ENCODE results near the gene AKT3.
A peak's percentile ranks its signal among the peaks of the same experiment; 100 is the strongest.

Gene AKT3

GRCh38 chr1:243731974-243732625, 117.9 kb downstream of the AKT3 start:
- no peak overlapping the region for H2BK15ac ChIP-seq (ENCODE audit: low read length)
- H3K9me3 ChIP-seq (replicated peaks in 1 of 2; ENCODE audit: control insufficient read depth in 2 of 2, insufficient read depth in 1 of 2, low read depth in 1 of 2, low read length in 2 of 2), result peaks cover 4 to 9% of the 10 kb centered on the region in 2 donors
- no CpG with 5 or more reads among the region's 5 CpGs for WGBS, 2 donors (ENCODE audit: extremely low coverage in 2 of 2, insufficient read length in 2 of 2, insufficient replicate concordance in 1 of 2)
- H3K4me3 ChIP-seq (ENCODE audit: low read length in 2 of 2), result no peak overlapping the region
- no peak overlapping the region for H2BK5ac ChIP-seq (ENCODE audit: low read length)
- H2AK5ac ChIP-seq (ENCODE audit: low read depth, low read length), result no peak overlapping the region
- no peak overlapping the region for H3K4ac ChIP-seq (ENCODE audit: low read length)
- H2BK120ac ChIP-seq (ENCODE audit: low read depth, low read length), result no peak overlapping the region
- H2AFZ ChIP-seq (ENCODE audit: low read length), result no peak overlapping the region
- no peak overlapping the region for H3K14ac ChIP-seq (ENCODE audit: low read length)
- no peak overlapping the region for H3K4me2 ChIP-seq (ENCODE audit: insufficient read depth, low read length, poor library complexity, severe bottlenecking)
- peaks cover 7 to 9% of the 10 kb centered on the region in 2 donors for H3K4me1 ChIP-seq (ENCODE audit: control insufficient read depth in 2 of 2, insufficient read depth in 1 of 2, low read depth in 1 of 2, low read length in 2 of 2)
- H4K91ac ChIP-seq (ENCODE audit: low read depth, low read length, poor library complexity), result no peak overlapping the region
- H3K36me3 ChIP-seq (replicated peaks in 1 of 2; ENCODE audit: control insufficient read depth in 2 of 2, insufficient read depth in 2 of 2, low read length in 2 of 2), result no peaks in the 10 kb centered on the region
- no peak overlapping the region for H3K23ac ChIP-seq (ENCODE audit: low read depth, low read length, poor library complexity)
- H4K8ac ChIP-seq (ENCODE audit: low read depth, low read length), result no peak overlapping the region
- no peak overlapping the region for H2BK12ac ChIP-seq (ENCODE audit: low read length)
- no peak overlapping the region for H3K9ac ChIP-seq (ENCODE audit: low read depth, low read length, poor library complexity)
- no peak overlapping the region for H3K27ac ChIP-seq (replicated peaks; ENCODE audit: low read length)
- peaks cover 5% of the 10 kb centered on the region for H3K79me1 ChIP-seq (ENCODE audit: low read depth, low read length)
- no peak for DNase-seq (ENCODE audit: low spot score)
- no peaks in the 10 kb centered on the region for H3K27me3 ChIP-seq (ENCODE audit: control insufficient read depth in 3 of 3, insufficient read depth in 3 of 3, low read depth in 1 of 3, low read length in 3 of 3)
- H3K18ac ChIP-seq (ENCODE audit: low read length), result no peak overlapping the region

- Histone ChIP-seq H3K18ac (ENCODE audit: low read length) (no peak overlapping the region), H3K4ac (ENCODE audit: low read length) (no peak overlapping the region), H3K36me3 (replicated peaks in 1 of 2; ENCODE audit: control insufficient read depth in 2 of 2, insufficient read depth in 2 of 2, low read length in 2 of 2) (no peaks in the 10 kb centered on the region), H2AK5ac (ENCODE audit: low read depth, low read length) (no peak overlapping the region), H3K27me3 (ENCODE audit: control insufficient read depth in 3 of 3, insufficient read depth in 3 of 3, low read depth in 1 of 3, low read length in 3 of 3) (no peaks in the 10 kb centered on the region), H3K4me2 (ENCODE audit: insufficient read depth, low read length, poor library complexity, severe bottlenecking) (no peak overlapping the region), H3K9ac (ENCODE audit: low read depth, low read length, poor library complexity) (no peak overlapping the region), H3K9me3 (replicated peaks in 1 of 2; ENCODE audit: control insufficient read depth in 2 of 2, insufficient read depth in 1 of 2, low read depth in 1 of 2, low read length in 2 of 2) (peaks cover 4 to 9% of the 10 kb centered on the region in 2 donors), H4K91ac (ENCODE audit: low read depth, low read length, poor library complexity) (no peak overlapping the region), H2BK5ac (ENCODE audit: low read length) (no peak overlapping the region), H2BK12ac (ENCODE audit: low read length) (no peak overlapping the region), H3K27ac (replicated peaks; ENCODE audit: low read length) (no peak overlapping the region), H3K79me1 (ENCODE audit: low read depth, low read length) (peaks cover 5% of the 10 kb centered on the region), H3K23ac (ENCODE audit: low read depth, low read length, poor library complexity) (no peak overlapping the region), H3K4me3 (ENCODE audit: low read length in 2 of 2) (no peak overlapping the region), H2BK120ac (ENCODE audit: low read depth, low read length) (no peak overlapping the region), H3K14ac (ENCODE audit: low read length) (no peak overlapping the region), H4K8ac (ENCODE audit: low read depth, low read length) (no peak overlapping the region), H2AFZ (ENCODE audit: low read length) (no peak overlapping the region), H3K4me1 (ENCODE audit: control insufficient read depth in 2 of 2, insufficient read depth in 1 of 2, low read depth in 1 of 2, low read length in 2 of 2) (peaks cover 2 to 7% of the 10 kb centered on the region in 2 donors), H2BK15ac (ENCODE audit: low read length) (no peak overlapping the region)
- no CpG with 5 or more reads among the region's 3 CpGs for whole genome bisulfite sequencing, 2 donors (ENCODE audit: extremely low coverage in 2 of 2, insufficient read length in 2 of 2, insufficient replicate concordance in 1 of 2)
- DNase-seq (ENCODE audit: low spot score), result no peak
Measured at GRCh38 chr1:243731301-243731891, 118.6 kb downstream of the AKT3 start.

- Histone ChIP-seq H3K27ac (replicated peaks; ENCODE audit: low read length) (no peak overlapping the region), H3K9me3 (replicated peaks in 1 of 2; ENCODE audit: control insufficient read depth in 2 of 2, insufficient read depth in 1 of 2, low read depth in 1 of 2, low read length in 2 of 2) (peaks cover 4 to 9% of the 10 kb centered on the region in 2 donors), H3K18ac (ENCODE audit: low read length) (peak overlapping the region; percentile 87), H2AFZ (ENCODE audit: low read length) (no peak overlapping the region), H3K27me3 (ENCODE audit: control insufficient read depth in 3 of 3, insufficient read depth in 3 of 3, low read depth in 1 of 3, low read length in 3 of 3) (no peaks in the 10 kb centered on the region), H3K4ac (ENCODE audit: low read length) (no peak overlapping the region), H3K36me3 (replicated peaks in 1 of 2; ENCODE audit: control insufficient read depth in 2 of 2, insufficient read depth in 2 of 2, low read length in 2 of 2) (no peaks in the 10 kb centered on the region), H3K4me3 (ENCODE audit: low read length in 2 of 2) (peak overlapping the region in 1 of 2 donors; percentile 7), H4K8ac (ENCODE audit: low read depth, low read length) (peak overlapping the region; percentile 53), H2BK15ac (ENCODE audit: low read length) (peak overlapping the region; percentile 64), H4K91ac (ENCODE audit: low read depth, low read length, poor library complexity) (peak overlapping the region; percentile 86), H3K4me1 (ENCODE audit: control insufficient read depth in 2 of 2, insufficient read depth in 1 of 2, low read depth in 1 of 2, low read length in 2 of 2) (peaks cover 0 to 7% of the 10 kb centered on the region in 2 donors), H2BK120ac (ENCODE audit: low read depth, low read length) (no peak overlapping the region), H3K79me1 (ENCODE audit: low read depth, low read length) (peaks cover 5% of the 10 kb centered on the region), H3K9ac (ENCODE audit: low read depth, low read length, poor library complexity) (no peak overlapping the region), H3K14ac (ENCODE audit: low read length) (no peak overlapping the region), H3K4me2 (ENCODE audit: insufficient read depth, low read length, poor library complexity, severe bottlenecking) (no peak overlapping the region), H3K23ac (ENCODE audit: low read depth, low read length, poor library complexity) (peak overlapping the region; percentile 65), H2AK5ac (ENCODE audit: low read depth, low read length) (peak overlapping the region; percentile 97), H2BK12ac (ENCODE audit: low read length) (peak overlapping the region; percentile 58), H2BK5ac (ENCODE audit: low read length) (peak overlapping the region; percentile 30)
- no CpG with 5 or more reads among the region's 23 CpGs for WGBS, 2 donors (ENCODE audit: extremely low coverage in 2 of 2, insufficient read length in 2 of 2, insufficient replicate concordance in 1 of 2)
- DNase-seq (ENCODE audit: low spot score), result no peak
Measured at GRCh38 chr1:243730487-243731150, 119.4 kb downstream of the AKT3 start.

GRCh38 chr1:243729956-243730355, 120.1 kb downstream of the AKT3 start:
- Histone ChIP-seq H3K9ac (ENCODE audit: low read depth, low read length, poor library complexity) (no peak overlapping the region), H2BK12ac (ENCODE audit: low read length) (no peak overlapping the region), H3K18ac (ENCODE audit: low read length) (peak overlapping the region; percentile 87), H3K27me3 (ENCODE audit: control insufficient read depth in 3 of 3, insufficient read depth in 3 of 3, low read depth in 1 of 3, low read length in 3 of 3) (no peaks in the 10 kb centered on the region), H3K14ac (ENCODE audit: low read length) (no peak overlapping the region), H3K23ac (ENCODE audit: low read depth, low read length, poor library complexity) (peak overlapping the region; percentile 65), H4K91ac (ENCODE audit: low read depth, low read length, poor library complexity) (no peak overlapping the region), H4K8ac (ENCODE audit: low read depth, low read length) (no peak overlapping the region), H3K27ac (replicated peaks; ENCODE audit: low read length) (no peak overlapping the region), H2AFZ (ENCODE audit: low read length) (no peak overlapping the region), H3K4me2 (ENCODE audit: insufficient read depth, low read length, poor library complexity, severe bottlenecking) (no peak overlapping the region), H2BK120ac (ENCODE audit: low read depth, low read length) (no peak overlapping the region), H2BK15ac (ENCODE audit: low read length) (no peak overlapping the region), H3K79me1 (ENCODE audit: low read depth, low read length) (peaks cover 5% of the 10 kb centered on the region), H2BK5ac (ENCODE audit: low read length) (peak overlapping the region; percentile 30), H3K4me3 (ENCODE audit: low read length in 2 of 2) (no peak overlapping the region), H2AK5ac (ENCODE audit: low read depth, low read length) (peak overlapping the region; percentile 97), H3K9me3 (replicated peaks in 1 of 2; ENCODE audit: control insufficient read depth in 2 of 2, insufficient read depth in 1 of 2, low read depth in 1 of 2, low read length in 2 of 2) (peaks cover 4 to 9% of the 10 kb centered on the region in 2 donors), H3K4me1 (ENCODE audit: control insufficient read depth in 2 of 2, insufficient read depth in 1 of 2, low read depth in 1 of 2, low read length in 2 of 2) (peaks cover 2 to 7% of the 10 kb centered on the region in 2 donors), H3K4ac (ENCODE audit: low read length) (no peak overlapping the region), H3K36me3 (replicated peaks in 1 of 2; ENCODE audit: control insufficient read depth in 2 of 2, insufficient read depth in 2 of 2, low read length in 2 of 2) (no peaks in the 10 kb centered on the region)
- DNase-seq (ENCODE audit: low spot score), result no peak
- no CpG with 5 or more reads among the region's 3 CpGs for whole genome bisulfite sequencing, 2 donors (ENCODE audit: extremely low coverage in 2 of 2, insufficient read length in 2 of 2, insufficient replicate concordance in 1 of 2)

All from neuronal stem cell (in vitro differentiated cells).